B cell (primary cell): ENCODE results near the gene ITLN2. TPM values are rescaled to one million over a fixed set of nuclear protein-coding genes. Genes with fewer than 3 reads are reported as not detected.

Experiments used
- ATAC-seq: fragments of 200-7000 bp; cut with Tn5 transposase; one replicate; pipeline ENCODE4 v1.10.0; 2021; ENCODE audit warnings: low read depth, mild to moderate bottlenecking, moderate number of reproducible peaks, moderate library complexity
- CTCF ChIA-PET: fragments of 350-600 bp; sonication (Branson Sonifier 250); formaldehyde crosslinking; loops from one replicate; lab custom pipeline; 2021; ENCODE audit warnings: antibody characterized with exemption, inconsistent platforms; lab: Charles Lee
- POLR2A ChIA-PET: fragments of 350-600 bp; sonication (Branson Sonifier 250); formaldehyde crosslinking; loops from one replicate; lab custom pipeline; 2021; ENCODE audit warnings: antibody characterized with exemption; lab: Charles Lee
- DNase-seq: peaks from one replicate; pipeline ENCODE4 v3.0.0; 2013
- H2AFZ ChIP-seq: 2 replicates; pipeline ENCODE4 v1.6.1; 2012; ENCODE audit warnings: mild to moderate bottlenecking, low read depth, low read length; ENCODE audit not compliant: insufficient read depth, poor library complexity, severe bottlenecking
- H3K27ac ChIP-seq, 2 donors: 1 replicate in 1 of 2; 2 replicates in 1 of 2; pipeline ENCODE4 v1.5.1; 2012 to 2013; ENCODE audit warnings: low read length in 2 of 2, mild to moderate bottlenecking in 2 of 2, moderate library complexity in 1 of 2
- H3K27me3 ChIP-seq, 4 experiments: fragments of 200-600 bp in 1 of 4; sonication (generic) in 1 of 4; replicated peaks in 1 of 4; 1 replicate in 2 of 4; 2 replicates in 2 of 4; pipeline versions ENCODE4 v1.6.1 to v1.7.0; 2013 to 2016; ENCODE audit warnings: low read length in 3 of 4, mild to moderate bottlenecking in 2 of 4, mixed read lengths in 1 of 4, moderate library complexity in 1 of 4; ENCODE audit not compliant: insufficient read depth in 4 of 4, control insufficient read depth in 3 of 4; ENCODE audit errors: control extremely low read depth in 1 of 4
- H3K36me3 ChIP-seq, 2 experiments: replicated peaks in 1 of 2; 1 replicate in 1 of 2; 2 replicates in 1 of 2; pipeline versions ENCODE4 v1.6.1 to v1.7.1; 2013; ENCODE audit warnings: low read length in 1 of 2; ENCODE audit not compliant: insufficient read depth in 2 of 2, control insufficient read depth in 1 of 2; ENCODE audit errors: control extremely low read depth in 1 of 2, extremely low read depth in 1 of 2
- H3K4me1 ChIP-seq, 2 donors: fragments of 200-600 bp in 1 of 2; sonication (generic) in 1 of 2; 1 replicate in 1 of 2; 2 replicates in 1 of 2; pipeline versions ENCODE4 v1.5.1 to v1.6.1; 2013 to 2017; ENCODE audit warnings: low read length in 2 of 2; ENCODE audit not compliant: control insufficient read depth in 2 of 2, insufficient read depth in 2 of 2
- H3K4me2 ChIP-seq: replicated peaks from 2 replicates; pipeline ENCODE3; 2012; ENCODE audit warnings: mild to moderate bottlenecking, low read depth, low read length; ENCODE audit not compliant: poor library complexity, severe bottlenecking
- H3K4me3 ChIP-seq, 5 experiments: fragments of 200-600 bp in 1 of 5; sonication (generic) in 1 of 5; 1 replicate in 3 of 5; 2 replicates in 2 of 5; pipeline versions ENCODE4 v1.5.1 to v1.7.0; 2011 to 2016; ENCODE audit warnings: low read length in 4 of 5, mild to moderate bottlenecking in 4 of 5, low read depth in 2 of 5, control low read depth in 1 of 5, moderate library complexity in 1 of 5; ENCODE audit not compliant: insufficient read depth in 1 of 5; ENCODE audit errors: control extremely low read depth in 1 of 5, extremely low read depth in 1 of 5
- H3K79me2 ChIP-seq: fragments of 200-600 bp; sonication (generic); one replicate; pipeline ENCODE4 v1.6.0; 2016; ENCODE audit warnings: low read length; ENCODE audit not compliant: control insufficient read depth, insufficient read depth
- H3K9ac ChIP-seq: fragments of 200-600 bp; sonication (generic); 2 replicates; pipeline ENCODE4 v1.6.1; 2017; ENCODE audit warnings: mild to moderate bottlenecking, low read length, moderate library complexity
- H3K9me3 ChIP-seq, 3 donors: one replicate each; pipeline versions ENCODE4 v1.6.1 to v1.7.1; 2013; ENCODE audit warnings: low read length in 2 of 3; ENCODE audit not compliant: control insufficient read depth in 2 of 3, insufficient read depth in 1 of 3; ENCODE audit errors: control extremely low read depth in 1 of 3
- H4K20me1 ChIP-seq: 2 replicates; pipeline ENCODE4 v1.6.0; 2012; ENCODE audit warnings: mild to moderate bottlenecking, low read length; ENCODE audit not compliant: insufficient read depth, control insufficient read depth, poor library complexity, severe bottlenecking
- H3K27ac Mint-ChIP-seq: one replicate; pipeline ENCODE4 v1.8.0; 2021; ENCODE audit warnings: mixed read lengths
- H3K27me3 Mint-ChIP-seq: one replicate; pipeline ENCODE4 v1.8.0; 2021; ENCODE audit warnings: mixed read lengths
- H3K4me1 Mint-ChIP-seq: one replicate; pipeline ENCODE4 v1.8.0; 2021; ENCODE audit warnings: mixed read lengths
- H3K4me3 Mint-ChIP-seq: one replicate; pipeline ENCODE4 v1.8.0; 2021; ENCODE audit warnings: mixed read lengths
- H3K9me3 Mint-ChIP-seq: one replicate; pipeline ENCODE4 v1.8.0; 2022; ENCODE audit warnings: mixed read lengths; ENCODE audit not compliant: insufficient read depth
- CTCF ChIP-seq: fragments of 200-600 bp; IDR thresholded peaks from one replicate; pipeline ENCODE4 v1.8.0; 2022; ENCODE audit warnings: antibody characterized with exemption, mild to moderate bottlenecking
- EZH2 ChIP-seq: IDR thresholded peaks from 2 replicates; pipeline ENCODE4 v1.6.1; 2012; ENCODE audit warnings: borderline replicate concordance, low read depth, mild to moderate bottlenecking, moderate library complexity, low read length; ENCODE audit not compliant: insufficient read depth, poor library complexity, severe bottlenecking
- WGBS: methylation state at CpG from one replicate; pipeline ENCODE4 v1.1.5; 2013; ENCODE audit warnings: missing lambda C conversion rate; ENCODE audit not compliant: insufficient coverage; 5-methylcytosine and 5-hydroxymethylcytosine counted together
- intact Hi-C: fragments of 100-400 bp; cut with micrococcal nuclease; formaldehyde crosslinking; loops from one replicate; pipeline ENCODE4 v1.10.0; 2022
- polyA plus RNA-seq: library from polyadenylated mRNA; depleted of rRNA; stranded (reverse); fragments of >200 nt; gene quantifications from 2 replicates; pipeline ENCODE4 v1.2.3, GENCODE V29; 2012
- total RNA-seq, 2 donors: library from RNA; stranded (reverse); fragments of 120-200 nt in 1 of 2; gene quantifications; 1 replicate in 1 of 2; 2 replicates in 1 of 2; pipeline versions ENCODE4 v1.2.3 to v1.2.4, GENCODE V29; 2013 to 2022

ITLN2 gene
- total and polyA plus RNA-seq, 2 donors (not counting 1 experiment from before 2014, with no cell fraction given): not detected

GRCh38 chr1:160961419-160961818, 6.8 kb upstream of the ITLN2 start:
- Histone ChIP-seq H3K36me3 (no peaks in the 10 kb centered on the region), H3K27ac (no peak overlapping the region), H4K20me1 (no peaks in the 10 kb centered on the region), H3K4me2 (no peak overlapping the region), H3K4me3 (no peak overlapping the region), H3K27me3 (no peaks in the 10 kb centered on the region), H3K4me1 (no peaks in the 10 kb centered on the region), H3K9ac (no peak overlapping the region), H3K79me2 (no peaks in the 10 kb centered on the region), H3K9me3 (no peaks in the 10 kb centered on the region), H2AFZ (no peak overlapping the region)
- TF ChIP-seq CTCF: no peak
- TF ChIP-seq EZH2: no peak
- ATAC-seq: no peak
- H3K27ac Mint-ChIP-seq: no peak overlapping the region
- no peak overlapping the region for H3K4me3 Mint-ChIP-seq
- ChIA-PET POLR2A (no interaction called here), CTCF (interaction anchor here (2.9 kb wide), 1 partner anchor 10 kb away, joined by 10 read pairs; no protein-coding TSS in a partner anchor)
- no CpG with 5 or more reads among the region's 1 CpG for WGBS
- H3K27me3 Mint-ChIP-seq: no peaks in the 10 kb centered on the region
- no peak for DNase-seq
- intact Hi-C loops: no loop called here
- no peaks in the 10 kb centered on the region for H3K9me3 Mint-ChIP-seq
- H3K4me1 Mint-ChIP-seq: no peaks in the 10 kb centered on the region

GRCh38 chr1:160956966-160957365, 2.4 kb upstream of the ITLN2 start:
- no peaks in the 10 kb centered on the region for H3K36me3 ChIP-seq
- no peak for DNase-seq
- H3K4me3 Mint-ChIP-seq: no peak overlapping the region
- H3K4me1 ChIP-seq: peaks cover 0 to 4% of the 10 kb centered on the region in 2 donors
- no peaks in the 10 kb centered on the region for H3K27me3 ChIP-seq
- intact Hi-C loops: no loop called here
- H3K27me3 Mint-ChIP-seq: no peaks in the 10 kb centered on the region
- H3K27ac Mint-ChIP-seq: no peak overlapping the region
- CTCF ChIA-PET: interaction anchor here (1.7 to 10.0 kb wide), 3 partner anchors 189 to 276 kb away, joined by 5 to 279 read pairs (median 123); no protein-coding TSS in a partner anchor
- no peaks in the 10 kb centered on the region for H3K9me3 ChIP-seq
- ATAC-seq: no peak
- no peak overlapping the region for H3K27ac ChIP-seq
- no peaks in the 10 kb centered on the region for H3K9me3 Mint-ChIP-seq
- H2AFZ ChIP-seq: no peak overlapping the region
- H3K4me1 Mint-ChIP-seq: peaks cover 4% of the 10 kb centered on the region
- no peaks in the 10 kb centered on the region for H3K79me2 ChIP-seq
- H4K20me1 ChIP-seq: no peaks in the 10 kb centered on the region
- TF ChIP-seq CTCF (no peak), EZH2 (no peak)
- 90% methylated on average over 2 of the region's 4 CpGs for WGBS
- H3K4me3 ChIP-seq: no peak overlapping the region
- no peak overlapping the region for H3K9ac ChIP-seq
- H3K4me2 ChIP-seq: no peak overlapping the region
- POLR2A ChIA-PET: no interaction called here
